ENCODE results near the gene DBF4.
"Not testable (repeated sequence)": the region's sequence is repeated elsewhere in the genome, so short reads cannot be mapped to it uniquely, and the experiment has no call there.

The DBF4 gene

DNA sequence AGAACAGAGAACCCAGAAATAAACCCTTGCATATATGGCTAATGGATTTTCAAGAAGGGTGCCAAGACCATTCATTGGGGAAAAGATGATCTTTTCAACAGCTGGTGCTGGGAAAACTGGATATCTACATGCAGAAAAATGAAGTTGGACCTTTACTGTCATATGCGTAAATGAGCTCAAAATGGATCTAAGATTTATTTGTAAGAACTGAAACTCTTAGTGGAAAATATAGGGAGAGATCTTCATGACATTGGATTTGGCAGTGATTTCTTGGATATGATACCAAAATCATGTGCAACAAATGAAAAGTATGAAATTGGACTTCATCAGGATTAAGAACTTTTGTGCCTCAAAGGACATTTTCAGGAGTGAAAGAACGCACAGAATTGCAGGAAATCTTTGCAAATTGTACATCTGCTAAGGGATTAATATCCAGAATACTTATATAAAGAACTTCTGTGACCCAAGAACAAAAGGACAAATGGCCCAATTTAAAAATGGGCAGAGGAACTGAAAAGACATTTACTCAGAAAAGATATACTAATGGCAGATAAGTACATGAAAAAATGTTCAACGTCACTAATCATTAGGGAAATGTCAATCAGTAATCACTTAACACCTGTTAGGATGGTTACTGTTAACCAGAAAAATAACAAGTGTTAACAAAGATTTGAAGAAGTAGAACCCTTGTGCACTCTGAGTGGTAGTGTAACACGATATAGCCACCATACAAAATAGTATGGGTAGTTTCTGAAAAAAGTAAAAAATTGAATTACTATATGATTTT lies 6.1 kb downstream of the DBF4 start:
- DNase-seq, result no peak

DNA sequence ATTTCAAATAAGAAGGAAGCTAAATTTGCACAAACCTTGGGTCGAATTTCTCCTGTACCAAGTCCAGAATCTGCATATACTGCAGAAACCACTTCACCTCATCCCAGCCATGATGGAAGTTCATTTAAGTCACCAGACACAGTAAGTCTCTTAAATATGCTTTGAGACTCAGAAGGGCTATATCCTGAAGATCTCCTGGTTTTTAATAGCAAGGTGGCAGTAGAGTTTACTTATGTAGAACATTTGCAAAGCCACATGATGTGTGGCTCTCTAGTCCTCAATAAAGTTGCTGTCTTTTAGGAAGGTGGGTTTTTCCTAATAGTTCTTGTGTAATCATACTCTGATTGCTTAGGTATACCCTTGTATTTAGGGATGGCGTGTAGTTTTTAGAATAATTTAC lies 8.7 kb downstream of the DBF4 start:
- no peak for DNase-seq

DNA sequence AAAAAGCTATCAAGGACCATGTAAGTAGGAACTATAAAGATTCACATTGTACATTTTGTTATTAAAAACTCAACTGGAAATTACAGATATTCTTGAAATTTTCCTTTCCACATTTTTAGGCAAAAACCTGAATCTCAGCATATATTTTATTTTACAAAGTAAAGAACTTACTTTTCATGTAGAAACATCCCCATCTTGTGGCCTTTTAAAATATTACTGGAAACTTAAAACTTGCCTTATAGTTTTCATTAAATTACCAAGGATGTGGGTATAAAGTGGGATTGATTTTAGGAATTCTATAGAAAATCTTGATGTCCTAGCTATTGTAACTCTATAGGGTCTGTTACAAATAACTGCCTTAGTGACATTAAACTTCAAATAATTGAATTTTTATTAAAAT lies 10.6 kb downstream of the DBF4 start:
- no peak for DNase-seq

DNA sequence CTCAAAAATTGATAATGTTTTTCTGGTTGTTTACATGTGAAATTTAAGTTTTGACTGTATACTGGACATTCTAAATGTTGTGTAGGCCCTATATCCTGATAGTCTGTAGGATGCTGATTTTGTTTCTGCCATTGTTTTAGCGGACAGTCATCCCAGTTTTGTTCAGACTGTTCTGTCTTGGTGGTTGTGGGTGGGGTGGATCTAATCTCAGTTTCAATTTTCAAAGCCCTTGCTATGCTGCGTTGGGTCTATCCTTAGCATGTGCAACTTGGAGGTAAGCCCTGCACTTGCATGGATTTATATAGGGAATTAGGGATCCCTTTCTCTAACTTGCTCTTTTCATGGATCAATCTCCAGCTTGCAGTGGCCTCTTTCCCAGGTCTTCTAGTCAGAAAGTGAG lies 19.1 kb downstream of the DBF4 start:
- DNase-seq, result no peak

DNA sequence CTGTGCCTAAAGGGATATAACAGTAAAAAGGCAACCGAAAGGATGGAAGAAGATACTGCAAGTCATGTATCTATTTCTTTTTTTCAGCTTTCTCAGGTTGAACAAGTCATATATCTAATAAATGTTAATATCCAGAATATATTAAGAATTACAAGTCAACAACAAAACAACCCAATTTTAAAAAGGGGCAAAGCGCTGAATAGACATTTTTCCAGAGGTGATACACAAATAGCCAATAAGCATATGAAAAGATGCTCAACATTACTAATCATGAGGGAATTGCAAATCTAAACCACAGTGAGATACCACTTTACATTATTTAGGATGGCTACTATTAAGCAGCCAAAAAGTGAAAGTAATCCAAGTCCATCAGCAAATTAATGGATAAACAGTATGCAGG lies 23.0 kb downstream of the DBF4 start:
- no peak for DNase-seq

DNA sequence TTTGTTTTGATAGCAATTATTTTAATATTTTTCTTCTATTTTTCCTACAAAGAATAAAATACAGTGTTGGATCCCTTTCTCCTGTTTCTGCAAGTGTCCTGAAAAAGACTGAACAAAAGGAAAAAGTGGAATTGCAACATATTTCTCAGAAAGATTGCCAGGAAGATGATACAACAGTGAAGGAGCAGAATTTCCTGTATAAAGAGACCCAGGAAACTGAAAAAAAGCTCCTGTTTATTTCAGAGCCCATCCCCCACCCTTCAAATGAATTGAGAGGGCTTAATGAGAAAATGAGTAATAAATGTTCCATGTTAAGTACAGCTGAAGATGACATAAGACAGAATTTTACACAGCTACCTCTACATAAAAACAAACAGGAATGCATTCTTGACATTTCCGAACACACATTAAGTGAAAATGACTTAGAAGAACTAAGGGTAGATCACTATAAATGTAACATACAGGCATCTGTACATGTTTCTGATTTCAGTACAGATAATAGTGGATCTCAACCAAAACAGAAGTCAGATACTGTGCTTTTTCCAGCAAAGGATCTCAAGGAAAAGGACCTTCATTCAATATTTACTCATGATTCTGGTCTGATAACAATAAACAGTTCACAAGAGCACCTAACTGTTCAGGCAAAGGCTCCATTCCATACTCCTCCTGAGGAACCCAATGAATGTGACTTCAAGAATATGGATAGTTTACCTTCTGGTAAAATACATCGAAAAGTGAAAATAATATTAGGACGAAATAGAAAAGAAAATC lies 31.0 kb downstream of the DBF4 start:
- not testable (repeated sequence) for DNase-seq

DNA sequence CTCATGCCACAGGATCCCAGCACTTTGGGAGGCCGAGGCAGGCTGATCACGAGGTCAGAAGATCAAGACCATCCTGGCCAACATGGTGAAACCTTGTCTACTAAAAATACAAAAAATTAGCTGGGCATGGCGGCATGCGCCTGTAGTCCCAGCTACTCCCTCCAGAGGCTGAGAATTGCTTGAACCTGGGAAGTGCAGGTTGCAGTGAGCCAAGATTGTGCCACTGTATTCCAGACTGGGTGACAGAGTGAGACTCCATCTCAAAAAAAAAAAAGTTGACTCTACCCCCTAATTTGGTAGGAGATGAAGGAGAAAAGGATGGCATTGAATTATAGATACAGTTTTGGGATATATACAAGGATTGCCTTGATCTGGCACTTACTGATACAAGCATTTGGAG lies 32.5 kb downstream of the DBF4 start:
- not testable (repeated sequence) for DNase-seq

DNA sequence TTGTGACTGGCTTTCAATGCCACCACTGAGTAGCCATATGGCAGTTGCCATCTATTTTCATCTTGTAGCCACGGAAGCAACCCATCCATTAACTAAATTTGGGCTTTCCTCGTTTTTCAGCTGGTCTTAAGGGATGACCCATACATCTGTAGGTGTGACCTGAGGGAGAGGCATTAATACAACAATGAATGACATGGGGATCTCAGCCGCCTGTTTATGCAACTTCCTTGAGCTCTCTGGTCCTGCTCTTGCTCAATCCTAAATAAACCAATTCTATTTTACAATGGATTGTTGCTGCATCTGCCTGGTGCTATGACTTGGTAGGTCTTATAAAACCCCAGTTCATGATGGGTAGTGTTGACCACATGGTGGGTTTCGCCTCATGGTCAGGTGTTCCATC lies 35.8 kb downstream of the DBF4 start:
- no peak for DNase-seq

DNA sequence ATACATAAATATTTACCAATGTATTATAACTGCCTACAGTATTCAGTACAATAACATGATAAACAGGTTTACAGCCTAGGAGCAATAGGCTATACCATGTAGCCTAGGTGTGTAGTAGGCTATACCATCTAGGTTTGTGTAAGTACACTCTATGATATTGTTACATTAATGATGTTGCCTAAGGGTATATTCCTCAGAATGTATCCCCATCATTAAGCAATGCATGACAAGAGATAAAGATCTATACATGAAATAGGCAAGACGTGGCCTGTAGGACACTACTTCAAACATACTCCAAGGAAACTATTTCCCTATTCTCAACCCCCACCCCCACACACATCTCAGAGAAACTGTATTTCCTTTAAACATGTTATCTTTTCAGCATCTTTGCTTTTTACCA lies 42.4 kb downstream of the DBF4 start:
- no peak for DNase-seq

DNA sequence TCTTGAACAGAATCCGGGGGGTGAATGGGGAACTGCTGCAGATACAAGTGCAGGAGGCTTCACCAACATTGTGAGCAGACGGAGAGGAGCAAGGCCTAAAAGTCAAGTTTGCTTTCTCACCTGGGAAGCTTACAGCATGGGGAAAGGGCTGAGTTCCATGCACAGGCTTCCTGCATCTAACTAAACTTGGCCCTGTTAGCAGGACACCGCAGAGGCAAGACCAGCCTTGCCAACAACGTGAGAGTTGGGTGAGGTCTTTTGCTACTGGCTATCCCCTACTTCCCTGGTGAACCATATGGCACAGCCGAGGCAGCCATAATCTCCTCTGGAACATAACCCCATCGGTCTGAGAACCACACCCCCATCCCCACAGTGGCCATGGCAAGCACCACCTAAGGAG lies 43.6 kb downstream of the DBF4 start:
- DNase-seq, result no peak

DNA sequence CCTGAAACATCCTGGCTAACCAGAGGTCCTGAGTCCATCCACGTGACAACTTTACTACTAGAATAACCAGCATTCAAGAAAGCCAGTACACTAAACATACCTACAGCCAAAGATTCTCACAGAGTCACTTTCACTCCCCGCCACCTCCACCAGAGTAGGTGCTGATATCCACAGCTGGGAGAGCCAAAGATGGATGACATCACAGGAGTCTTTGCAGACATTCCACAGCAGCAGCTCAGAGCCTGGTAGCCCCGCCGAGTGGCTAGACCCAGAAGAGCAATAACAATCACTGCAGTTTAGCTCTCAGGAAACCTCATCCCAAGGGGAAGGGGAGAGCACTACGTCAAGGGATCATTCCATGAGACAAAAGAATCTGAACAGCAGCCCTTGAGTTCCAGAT lies 44.3 kb downstream of the DBF4 start:
- DNase-seq, result no peak

DNA sequence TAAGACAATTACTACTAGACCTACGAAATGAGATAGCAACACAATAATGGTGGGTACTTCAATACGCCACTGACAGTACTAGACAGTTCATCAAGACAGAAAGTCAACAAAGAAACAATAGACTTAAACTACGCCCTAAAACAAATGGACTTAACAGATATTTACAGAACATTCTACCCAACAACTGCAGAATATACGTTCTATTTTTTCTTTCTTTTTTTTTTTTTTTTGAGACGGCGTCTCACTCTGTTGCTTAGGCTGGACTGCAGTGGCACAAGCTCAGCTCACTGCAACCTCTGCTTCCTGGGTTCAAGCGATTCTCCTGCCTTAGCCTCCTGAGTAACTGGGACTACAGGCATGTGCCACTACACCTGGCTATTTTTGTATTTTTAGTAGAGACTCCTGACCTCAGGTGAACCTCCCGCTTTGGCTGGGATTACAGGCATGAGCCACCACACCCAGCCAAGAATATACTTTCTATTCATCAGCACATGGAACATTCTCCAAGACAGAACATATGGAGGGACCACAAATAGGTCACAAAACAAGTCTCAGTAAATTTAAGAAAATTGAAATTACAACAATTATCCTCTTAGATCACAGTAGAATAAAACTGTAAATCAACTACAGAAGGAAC lies 46.6 kb downstream of the DBF4 start:
- DNase-seq, result not testable (repeated sequence)

DNA sequence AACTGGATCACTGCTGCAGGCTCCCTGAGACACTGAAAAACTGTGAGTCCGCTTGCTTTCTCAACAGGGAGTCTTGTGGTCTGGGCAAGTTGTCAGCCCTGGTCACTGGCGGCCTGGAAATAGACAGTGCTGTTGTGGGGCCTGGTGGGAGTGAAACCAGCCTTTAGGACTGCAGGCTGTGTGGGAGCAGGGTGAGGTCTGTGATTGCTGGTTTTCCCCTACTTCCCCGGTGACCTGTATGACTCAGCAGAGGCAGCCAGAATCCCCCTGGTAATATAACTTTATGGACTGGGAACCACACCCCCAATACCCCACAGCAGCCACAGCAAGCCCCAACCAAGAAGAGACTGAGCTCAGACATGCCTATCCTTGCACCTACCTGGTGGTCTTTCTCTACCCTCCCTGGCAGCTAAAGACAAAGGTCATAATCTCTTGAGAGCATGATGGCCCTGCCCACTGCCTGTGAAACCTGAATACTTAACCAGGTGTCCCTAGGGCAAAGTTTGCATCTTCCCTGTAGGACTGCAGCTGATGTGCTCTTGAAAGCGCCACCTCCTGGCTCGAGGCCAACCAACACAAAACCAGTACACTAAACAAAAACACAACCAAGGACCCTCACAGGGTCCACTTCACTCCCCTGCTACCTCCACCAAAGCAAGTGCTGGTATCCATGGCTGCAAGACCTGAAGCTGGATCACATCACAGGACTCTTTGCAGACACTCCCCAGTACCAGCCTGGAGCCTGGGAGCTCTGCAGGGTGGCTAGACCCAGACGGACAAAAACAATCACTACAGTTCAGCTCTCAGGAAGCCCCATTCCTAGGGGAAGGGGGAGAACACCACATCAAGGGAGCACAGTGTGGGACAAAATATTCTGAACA lies 50.5 kb downstream of the DBF4 start:
- DNase-seq, result peak; percentile 36

DNA sequence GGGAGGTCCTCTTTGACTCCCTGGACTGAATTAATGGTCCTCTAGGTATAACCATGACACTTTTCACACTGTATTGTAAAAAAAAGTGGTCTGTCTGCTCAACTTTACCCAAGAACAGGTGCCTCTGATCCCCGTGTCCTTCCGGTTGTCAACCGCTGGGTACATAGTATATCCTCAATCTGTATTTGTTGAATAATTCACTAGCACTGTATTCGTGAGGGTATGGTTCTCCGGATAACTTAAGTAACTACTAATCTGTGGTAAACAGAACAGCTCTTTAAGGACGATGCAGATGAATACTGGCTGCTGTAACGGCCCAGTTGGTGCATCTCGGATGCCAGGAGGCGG lies 57.3 kb downstream of the DBF4 start:
- no peak for DNase-seq

DNA sequence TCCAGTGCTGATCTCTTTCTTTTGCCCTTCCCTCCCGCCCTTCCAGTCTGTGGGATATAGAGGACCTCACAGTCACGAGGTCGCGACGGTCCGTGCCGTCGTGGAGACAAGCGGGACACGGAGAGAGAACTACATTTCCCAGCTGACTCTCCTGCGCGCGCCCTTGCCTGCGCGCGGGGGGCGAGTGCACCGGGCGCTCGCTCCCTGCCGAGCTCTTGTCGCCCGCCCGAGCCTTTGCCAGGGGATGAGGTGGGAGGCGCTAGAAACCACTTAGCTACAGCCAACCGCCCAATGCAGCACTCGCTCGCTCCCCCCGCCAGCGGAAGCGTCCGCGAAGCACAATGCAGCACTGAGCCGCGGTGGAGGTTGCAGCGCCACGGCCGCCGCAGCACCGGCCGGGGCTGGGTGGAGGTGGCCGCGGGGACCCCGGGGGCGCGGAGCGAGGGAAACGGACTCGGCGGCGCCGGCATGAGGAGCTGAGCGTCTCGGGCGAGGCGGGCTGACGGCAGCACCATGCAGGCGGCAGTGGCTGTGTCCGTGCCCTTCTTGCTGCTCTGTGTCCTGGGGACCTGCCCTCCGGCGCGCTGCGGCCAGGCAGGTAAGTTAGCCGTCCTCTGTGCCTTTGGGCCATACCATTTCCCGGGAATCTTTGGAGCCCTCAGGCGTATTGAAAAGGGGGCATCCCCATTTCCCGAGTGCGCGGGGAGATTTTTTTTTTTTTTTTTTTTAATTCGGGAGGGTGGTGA lies 57.8 kb downstream of the DBF4 start, which contains the start of gene ADAM22:
Gene ADAM22, plus strand, starts transcription at position 299 of the 746 bp plus-strand sequence. Its CDS starts 215 bp downstream, at position 514.
- DNase-seq, result peak; percentile 89

DNA sequence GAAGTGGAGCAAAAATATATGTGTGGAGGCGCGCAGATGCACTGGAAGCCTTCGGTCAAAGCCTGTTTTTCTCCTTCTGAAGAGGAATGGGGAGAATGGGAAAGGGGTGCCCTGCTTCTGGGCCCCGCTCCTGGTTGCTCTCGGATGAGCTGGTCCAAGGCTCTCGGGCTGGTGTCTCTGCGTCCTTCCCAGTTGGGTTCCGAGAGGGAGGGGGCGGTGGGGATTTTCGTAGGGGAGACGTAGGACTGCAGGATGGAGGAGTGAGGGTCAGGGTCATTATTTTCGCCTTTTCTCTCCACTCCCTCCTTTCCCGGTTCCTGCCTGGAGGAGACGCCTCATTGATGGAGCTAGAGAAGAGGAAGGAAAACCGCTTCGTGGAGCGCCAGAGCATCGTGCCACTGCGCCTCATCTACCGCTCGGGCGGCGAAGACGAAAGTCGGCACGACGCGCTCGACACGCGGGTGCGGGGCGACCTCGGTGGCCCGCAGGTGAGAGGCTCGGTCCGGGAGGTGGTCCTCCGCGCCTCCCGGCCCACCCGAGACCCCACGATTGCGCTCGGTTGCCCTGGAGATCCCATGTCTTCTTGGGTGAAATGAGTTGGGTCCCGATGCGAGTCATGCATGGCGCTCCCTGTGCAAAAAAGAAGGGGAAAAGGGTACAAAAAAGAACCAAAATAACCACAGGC lies 58.5 kb downstream of the DBF4 start:
- DNase-seq, result no peak

DNA sequence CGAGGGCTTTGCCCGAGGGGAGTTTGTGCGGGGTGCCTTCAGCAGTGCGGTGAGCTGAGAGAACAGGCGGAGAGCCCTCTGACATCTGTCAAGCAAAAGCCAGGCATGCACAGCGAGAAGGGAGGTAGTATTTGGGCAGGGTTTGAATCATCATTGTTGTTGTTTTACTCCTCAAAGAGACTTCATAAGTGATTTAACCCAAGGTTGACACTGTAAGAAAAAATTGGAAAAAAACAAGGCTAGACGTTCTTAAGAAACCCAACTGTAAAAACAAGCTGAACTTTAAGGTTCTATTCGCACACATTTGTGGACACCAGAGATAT lies 59.1 kb downstream of the DBF4 start:
- no peak for DNase-seq

DNA sequence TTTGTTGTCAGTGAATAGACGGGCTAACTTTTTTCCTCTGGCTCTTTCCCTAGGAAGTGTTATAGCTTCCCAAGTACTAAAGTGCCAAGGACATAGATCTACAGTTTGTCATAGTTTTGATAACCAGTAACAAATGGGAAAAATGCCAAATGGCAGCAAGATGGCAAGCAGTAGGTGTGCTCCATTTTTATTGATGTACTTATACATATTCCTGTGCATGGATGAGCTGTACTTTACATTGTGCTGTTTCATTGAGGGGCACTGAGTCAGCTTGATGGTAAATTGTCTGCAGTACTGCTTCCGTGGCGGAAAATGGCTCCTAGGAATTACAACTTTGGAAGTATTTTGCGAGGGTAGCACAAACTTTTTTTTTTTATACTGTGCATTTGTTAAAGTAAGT lies 64.8 kb downstream of the DBF4 start:
- DNase-seq, result no peak

DNA sequence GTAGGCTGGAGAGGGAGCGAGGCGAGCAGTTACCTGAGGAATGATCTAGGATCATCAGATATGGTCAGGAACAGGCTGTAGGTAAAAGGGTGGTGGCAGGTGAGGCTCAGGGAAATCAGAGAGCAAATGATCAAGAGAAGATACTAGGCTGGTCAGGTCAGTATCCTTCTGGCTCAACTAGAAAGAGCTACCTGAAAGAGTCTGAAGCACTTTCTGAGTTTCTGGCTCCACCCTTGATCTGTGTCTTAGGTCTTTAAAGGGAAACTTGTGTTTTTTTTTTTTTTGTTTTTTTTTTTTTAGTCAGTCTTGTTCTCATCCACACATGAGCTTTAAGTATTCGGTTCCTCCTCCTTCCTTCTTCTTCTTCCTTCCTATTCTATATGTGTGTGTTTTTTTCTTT lies 68.3 kb downstream of the DBF4 start:
- no peak for DNase-seq

DNA sequence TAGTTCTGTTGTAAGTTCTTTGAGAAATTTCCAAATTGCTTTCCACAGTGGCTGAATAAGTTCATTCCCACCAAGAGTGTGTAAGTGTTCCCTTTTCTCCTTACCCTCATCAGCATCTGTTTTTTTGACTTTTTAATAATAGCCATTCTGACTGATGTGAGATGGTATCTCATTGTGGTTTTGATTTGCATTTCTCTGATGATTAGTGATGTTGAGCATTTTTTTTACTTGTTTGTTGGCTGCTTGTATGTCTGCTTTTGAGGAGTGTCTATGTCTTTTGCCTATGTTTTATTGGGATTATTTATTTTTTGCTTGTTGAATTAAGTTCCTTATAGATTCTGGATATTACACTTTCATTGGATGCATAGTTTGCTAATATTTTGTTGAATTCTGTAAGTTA lies 69.6 kb downstream of the DBF4 start:
- not testable (repeated sequence) for DNase-seq

DNA sequence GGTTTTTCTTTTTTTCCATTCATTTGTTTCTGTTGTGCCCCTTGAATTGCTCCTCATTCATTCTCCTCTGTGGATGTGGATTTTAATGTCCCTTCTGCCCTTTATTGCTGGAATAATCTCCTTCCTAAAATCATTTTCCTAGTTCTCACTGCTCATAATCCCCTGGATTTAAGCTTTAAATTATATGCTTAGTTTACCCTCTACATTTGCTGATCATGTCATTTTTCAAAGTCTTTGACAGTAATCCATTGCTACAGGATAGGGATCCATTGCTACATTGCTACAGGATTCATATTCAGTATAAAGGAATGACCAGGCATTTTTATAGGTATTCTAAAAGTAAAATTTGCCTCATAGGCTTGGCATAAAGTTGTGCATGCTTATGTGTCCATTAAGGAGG lies 72.1 kb downstream of the DBF4 start:
- no peak for DNase-seq
